Epidermal melanocyte (primary cell): ENCODE data around the gene F10.
"Not testable (repeated sequence)": the region's sequence is repeated elsewhere in the genome, so short reads cannot be mapped to it uniquely, and the experiment has no call there.

Experiments used
- DNase-seq: peaks from one replicate; pipeline ENCODE4 v3.0.0; 2011; ENCODE audit warnings: low spot score; ENCODE audit not compliant: insufficient read length

Gene F10

DNA sequence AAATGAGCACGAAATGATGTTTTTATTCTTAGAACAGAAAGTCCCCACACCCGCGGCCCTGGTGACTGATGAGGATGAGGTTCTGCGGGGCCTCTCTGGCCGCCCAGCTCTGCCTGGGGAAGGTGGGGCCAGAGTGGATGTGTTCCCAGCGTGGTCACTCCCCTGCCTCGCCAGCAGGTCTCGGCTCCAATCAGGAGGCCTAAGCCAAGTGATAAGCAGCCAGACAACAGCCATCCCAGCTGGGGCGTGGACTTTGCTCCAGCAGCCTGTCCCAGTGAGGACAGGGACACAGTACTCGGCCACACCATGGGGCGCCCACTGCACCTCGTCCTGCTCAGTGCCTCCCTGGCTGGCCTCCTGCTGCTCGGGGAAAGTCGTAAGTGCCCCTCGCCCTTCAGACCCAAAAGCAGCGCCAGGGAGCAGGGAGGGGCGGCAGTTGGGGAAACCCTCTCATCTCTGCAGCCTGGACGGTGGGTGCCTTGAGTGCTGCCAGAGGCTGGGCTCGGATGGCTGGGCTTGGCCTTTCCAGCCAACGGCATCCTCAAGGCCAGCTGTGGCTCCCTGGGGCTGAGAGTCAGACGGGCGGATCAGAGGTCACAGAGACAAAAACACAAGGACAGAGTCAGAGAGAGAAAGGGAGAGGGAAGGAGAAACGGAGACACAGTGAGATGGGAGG lies at the start of gene F10:
TSS of gene F10 (plus strand) at position 250 of the 676 bp plus-strand sequence. CDS start at position 307, 57 bp downstream.
- DNase-seq: peak; percentile 65

DNA sequence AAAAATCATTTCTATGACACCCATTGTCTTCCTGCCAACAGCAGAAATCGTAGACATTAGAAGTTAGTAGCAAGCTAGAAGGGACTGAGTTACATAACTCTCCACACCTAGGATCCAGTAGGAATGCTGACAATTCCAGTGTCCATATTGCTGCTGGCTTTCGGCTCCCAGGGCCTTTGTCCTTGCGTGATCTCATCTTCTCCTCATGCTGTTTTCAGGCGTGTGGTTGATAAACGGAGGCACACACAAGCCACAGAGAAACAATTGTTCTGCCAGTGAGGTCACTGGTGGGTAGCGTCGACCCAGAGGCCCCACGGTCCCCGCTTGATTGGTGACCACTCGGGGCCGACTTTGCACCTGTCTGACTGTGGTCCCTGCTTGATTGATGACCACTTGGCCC lies 48.7 kb upstream of the F10 start:
- no peak for DNase-seq

DNA sequence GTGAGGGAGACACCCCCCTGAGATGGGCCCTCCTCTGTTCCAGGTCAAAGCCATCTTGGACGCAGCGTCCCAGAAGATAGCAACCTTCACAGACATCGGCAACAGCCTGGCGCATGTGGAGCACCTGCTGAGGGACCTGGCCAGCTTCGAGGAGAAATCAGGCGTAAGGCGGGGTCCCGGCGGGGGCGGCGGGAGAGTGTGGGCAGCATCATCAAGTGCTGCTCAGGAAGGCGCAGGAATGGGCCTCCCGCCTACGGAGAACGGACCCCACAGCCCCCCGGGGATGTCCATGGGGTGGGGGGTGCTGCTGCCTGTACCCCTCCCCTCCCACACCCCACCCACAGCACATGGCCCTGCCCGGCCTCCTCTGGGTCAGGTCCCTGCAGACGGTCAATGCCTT lies 48.2 kb upstream of the F10 start:
- DNase-seq: no peak

DNA sequence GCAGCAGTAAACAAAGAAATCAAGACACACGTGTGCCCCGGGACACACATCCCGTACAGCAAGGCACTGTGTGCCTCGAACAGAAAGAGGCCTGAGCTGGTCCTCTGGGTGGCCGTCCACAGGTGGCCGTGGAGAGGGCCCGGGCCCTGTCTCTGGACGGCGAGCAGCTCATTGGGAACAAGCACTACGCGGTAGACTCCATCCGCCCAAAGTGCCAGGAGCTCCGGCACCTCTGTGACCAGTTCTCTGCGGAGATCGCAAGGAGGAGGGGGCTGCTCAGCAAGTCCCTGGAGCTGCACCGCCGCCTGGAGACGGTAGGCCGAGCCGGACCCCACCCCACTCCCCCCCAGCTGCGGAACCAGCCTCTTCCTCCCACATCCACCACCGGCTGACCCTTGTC lies 47.7 kb upstream of the F10 start:
- no peak for DNase-seq

DNA sequence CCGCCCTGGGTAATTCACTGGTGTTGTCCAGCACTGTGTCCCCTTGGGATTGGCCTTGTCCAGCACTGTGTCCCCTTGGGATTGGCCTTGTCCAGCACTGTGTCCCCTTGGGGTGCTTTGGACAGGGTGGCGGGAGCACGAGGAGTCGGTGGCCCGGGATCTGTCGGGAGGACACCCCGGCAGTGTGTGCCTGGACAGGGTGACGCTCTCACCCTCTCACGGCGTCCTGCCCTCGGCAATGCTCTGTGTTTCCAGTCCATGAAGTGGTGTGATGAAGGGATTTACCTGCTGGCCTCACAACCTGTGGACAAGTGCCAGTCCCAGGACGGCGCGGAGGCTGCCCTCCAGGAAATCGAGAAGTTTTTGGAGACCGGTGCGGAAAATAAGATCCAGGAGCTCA lies 46.9 kb upstream of the F10 start:
- DNase-seq: no peak

DNA sequence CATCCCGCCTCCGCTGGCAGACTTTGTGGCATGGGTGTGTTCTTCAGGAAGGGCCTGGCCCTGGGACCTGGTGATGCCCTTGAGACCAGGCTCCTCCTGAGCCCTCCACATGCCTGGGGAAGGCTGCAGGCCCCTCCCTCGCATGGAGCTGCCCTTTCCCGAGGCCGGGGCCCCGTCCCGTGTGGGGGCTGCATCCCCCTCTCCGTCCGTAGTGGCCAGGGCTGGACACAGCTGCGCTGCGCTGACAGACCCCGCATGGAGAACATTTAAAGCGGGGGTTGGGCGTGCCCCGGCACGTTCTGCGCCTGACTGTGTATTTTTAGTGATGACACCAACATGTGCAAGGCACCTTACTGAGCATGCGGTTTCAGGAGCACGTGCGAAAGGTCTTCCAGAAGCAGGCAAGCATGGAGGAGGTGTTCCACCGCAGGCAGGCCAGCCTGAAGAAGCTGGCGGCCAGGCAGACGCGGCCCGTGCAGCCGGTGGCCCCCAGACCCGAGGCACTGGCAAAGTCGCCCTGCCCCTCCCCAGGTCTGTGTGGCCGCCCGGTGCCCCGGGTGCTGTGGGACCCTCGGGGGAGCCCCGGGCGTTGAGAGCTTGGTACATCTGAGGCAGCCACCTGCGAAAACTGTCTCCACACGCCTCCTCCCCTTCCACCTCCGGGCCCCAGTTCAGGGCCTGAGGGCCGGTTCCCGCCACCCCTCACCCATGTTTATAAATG lies 45.8 kb upstream of the F10 start:
- no peak for DNase-seq

DNA sequence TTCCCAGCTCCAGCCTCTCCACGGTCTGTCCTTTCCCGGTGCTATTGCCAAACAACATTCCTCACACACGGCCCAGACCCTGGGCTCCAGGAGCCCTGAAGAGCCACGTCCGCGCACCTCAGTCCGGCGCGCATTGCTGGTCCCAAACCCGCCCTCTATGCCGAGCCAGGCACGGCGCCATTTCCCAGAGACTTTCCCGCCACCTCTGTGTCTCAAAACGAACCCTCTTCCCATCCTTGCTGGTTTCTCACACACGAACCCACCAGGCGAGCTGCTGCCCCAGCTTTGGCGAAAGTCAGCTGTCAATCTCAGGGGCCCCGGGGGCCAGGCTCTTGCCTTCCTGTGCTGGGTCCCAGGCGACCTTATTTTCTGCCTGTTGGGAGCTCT lies 45.0 kb upstream of the F10 start:
- DNase-seq: no peak

DNA sequence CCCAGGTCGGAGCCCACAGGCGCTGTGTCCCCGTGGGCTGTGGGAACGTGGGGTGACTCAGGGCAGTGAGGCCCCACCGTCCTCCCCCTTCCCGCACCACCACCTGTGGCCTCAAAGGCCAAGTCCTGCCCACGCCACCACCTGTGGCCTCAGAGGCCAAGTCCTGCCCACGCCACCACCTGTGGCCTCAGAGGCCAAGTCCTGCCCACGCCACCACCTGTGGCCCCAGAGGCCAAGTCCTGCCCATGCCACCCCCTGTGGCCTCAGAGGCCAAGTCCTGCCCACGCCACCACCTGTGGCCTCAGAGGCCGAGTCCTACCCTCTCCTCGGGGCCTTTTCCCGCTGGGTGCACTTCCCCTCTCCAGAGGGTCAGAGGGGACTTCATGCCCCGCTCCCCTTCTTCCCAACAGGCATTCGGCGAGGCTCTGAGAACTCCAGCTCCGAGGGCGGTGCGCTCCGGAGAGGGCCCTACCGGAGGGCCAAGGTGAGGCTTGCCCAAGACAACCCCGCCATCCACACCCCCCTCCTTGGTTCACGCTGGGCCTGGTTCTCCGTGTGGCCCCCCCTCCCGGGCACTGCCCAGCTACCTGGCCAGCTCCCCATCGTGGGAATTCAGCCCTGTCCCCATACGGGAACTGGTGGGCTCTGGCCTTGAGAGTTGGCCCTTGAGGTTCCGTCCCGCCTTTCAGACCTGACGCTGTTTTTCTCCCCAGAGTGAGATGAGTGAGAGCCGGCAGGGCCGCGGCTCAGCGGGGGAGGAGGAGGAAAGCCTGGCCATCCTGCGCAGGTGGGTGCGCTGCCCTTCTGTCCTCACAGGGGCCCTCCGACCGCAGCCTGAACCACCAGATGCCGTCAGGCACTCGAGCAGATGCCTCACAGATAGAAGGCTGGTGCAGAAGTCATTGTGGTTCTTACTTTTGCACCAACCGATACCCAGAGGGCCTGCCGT lies 44.4 kb upstream of the F10 start:
- no peak for DNase-seq

DNA sequence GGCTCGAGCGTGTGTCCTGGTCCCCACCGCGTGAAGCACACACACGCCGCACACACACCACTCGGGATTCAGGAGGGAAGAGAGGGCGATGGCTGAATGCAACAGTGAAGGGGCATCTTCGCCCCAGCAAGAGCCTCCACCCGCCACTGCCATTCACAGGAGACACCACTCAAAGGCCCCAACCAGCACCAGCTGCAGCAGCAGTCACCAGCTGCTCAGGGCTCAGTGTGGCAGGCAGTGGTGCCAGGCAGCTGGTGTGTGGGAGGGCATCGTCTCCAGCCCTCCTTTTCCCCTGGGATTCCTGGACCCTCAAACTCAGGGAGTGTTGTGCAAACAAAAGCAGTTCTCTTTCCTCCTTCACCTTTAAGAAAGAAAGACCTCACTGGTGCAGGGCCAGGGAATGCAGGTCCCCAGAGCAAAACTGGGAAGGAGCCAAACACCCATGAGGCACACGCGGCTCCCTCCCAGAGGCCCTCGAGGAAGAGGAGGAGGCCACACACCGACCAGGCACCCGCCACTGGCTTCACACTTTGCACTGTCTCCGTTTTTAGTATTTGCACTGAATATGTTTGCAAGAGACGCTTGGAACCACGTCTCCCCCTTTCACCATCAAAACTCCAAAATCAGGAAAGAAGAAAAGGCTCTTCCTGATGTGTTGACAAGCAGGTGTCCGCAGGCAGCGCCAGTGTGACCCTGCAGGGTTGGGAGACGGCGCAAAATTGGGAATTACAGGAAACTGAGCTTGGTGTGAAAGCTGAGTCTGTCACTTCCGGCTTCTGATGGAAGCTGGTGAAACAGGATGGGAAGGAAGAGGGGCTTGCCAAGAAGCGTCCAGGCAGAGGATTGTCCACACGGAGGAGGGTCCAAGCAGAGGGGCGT lies 43.5 kb upstream of the F10 start:
- no peak for DNase-seq

DNA sequence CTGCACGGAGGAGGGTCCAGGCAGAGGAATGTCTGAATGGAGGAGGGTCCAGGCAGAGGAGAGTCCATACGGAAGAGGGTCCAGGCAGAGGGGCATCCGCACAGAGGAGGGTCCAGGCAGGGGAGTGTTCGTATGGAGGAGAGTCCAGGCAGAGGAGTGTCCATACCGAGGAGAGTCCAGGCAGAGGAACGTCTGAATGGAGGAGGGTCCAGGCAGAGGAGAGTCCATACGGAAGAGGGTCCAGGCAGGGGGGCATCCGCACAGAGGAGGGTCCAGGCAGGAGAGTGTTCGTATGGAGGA lies 42.9 kb upstream of the F10 start:
- not testable (repeated sequence) for DNase-seq

DNA sequence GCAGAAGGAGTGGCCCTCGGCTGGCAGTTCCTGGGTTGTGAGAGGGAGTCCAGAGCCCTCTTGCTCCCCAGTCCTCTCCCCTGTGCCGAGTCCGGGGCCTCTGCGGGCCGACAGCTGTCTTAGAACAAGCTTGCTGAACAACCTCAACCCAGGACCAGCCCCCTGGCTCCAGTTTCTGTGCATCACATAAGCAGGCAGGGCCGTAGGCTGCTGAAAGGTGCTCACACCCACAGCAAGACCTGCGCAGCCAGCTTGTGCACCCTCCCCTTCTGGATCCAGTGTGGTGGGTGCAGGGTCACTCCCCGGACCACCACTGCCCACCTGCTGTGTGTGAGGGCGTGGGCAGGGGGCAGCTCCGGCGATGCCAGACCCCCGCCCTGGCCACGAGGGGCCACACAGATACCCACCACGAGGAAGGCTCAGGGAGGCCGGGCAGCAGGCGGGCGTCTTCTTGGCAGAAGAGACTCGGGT lies 42.2 kb upstream of the F10 start:
- no peak for DNase-seq

DNA sequence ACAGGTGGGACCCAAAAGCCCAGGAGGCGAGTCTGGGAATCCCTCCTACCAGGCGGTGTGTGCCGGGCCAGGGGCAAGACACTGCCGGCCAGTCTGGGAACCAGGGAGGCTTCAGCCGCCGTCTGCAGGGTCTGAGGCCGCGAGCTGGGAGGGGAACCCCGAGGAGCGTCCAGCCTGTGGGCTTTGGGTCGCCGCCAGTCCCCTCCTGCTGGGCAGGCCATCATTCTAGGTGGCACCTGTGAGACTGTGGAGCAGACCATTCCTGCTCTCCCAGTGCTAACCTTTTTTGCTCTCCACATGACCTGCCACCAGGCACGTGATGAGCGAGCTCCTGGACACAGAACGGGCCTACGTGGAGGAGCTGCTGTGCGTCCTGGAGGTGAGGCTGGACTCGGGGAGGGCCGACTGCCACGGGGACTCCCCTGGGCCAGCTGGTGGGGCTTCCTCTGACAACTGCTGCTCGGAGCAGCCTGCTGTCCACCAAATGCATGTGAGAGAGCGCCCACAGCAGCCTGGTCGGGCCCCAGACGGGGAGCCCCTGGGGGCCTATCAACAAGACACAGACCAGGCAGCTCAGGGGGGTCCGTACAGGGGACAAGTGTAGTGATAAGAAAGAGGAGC lies 41.6 kb upstream of the F10 start:
- DNase-seq: no peak

DNA sequence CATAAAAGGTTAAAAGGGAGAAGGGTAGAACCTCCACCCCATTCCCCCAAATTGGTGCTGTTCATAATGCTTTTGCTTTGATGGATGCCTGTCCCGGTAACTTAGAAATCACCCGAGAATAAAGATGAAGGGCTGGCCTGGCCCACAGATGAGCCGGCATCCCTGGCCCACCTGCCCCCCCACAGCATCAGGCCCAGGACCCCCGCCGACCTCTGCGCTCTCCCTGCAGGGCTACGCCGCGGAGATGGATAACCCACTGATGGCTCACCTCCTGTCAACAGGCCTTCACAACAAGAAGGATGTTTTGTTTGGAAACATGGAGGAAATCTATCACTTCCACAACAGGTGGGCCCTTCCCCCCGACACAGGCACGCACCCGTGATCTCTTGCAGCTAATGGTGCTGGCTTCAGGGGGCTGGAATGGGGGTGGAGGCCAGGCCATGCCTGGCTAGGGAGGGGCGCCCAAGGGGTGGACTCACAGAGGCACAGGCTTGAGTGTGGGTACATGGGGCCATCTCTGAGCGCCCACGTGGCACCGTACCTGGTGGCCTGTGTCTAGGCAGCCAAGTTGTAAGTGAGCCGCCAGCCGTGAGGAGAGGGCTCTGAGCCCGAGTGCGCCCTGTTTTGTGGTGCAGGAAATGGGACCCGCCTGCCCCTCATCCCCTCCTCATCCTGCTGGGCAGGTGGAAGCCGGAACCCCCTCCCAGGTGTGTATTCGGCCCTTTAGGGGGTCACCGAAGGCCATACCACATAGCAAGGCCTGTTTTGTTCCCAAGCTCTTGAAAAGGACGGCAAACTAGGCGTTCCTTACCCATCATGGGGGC lies 40.2 kb upstream of the F10 start:
- DNase-seq: no peak

DNA sequence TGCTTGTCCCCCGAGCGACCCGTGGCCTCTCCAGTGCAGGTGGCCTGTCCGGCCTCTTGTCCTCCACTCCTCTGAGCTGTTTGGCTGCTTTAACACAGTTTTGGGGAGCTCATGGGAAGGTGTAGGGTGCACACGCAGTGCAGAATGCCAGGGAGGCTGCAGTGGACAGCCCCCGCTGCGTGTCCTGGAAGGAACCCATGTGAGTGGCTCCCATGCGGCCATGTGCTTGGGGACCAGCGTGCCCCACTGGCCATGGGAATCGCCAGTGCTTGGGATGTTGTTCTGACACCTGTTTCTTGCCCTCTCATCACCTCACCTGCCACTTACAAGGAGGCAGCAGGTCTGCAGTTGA lies 39.6 kb upstream of the F10 start:
- DNase-seq: no peak

DNA sequence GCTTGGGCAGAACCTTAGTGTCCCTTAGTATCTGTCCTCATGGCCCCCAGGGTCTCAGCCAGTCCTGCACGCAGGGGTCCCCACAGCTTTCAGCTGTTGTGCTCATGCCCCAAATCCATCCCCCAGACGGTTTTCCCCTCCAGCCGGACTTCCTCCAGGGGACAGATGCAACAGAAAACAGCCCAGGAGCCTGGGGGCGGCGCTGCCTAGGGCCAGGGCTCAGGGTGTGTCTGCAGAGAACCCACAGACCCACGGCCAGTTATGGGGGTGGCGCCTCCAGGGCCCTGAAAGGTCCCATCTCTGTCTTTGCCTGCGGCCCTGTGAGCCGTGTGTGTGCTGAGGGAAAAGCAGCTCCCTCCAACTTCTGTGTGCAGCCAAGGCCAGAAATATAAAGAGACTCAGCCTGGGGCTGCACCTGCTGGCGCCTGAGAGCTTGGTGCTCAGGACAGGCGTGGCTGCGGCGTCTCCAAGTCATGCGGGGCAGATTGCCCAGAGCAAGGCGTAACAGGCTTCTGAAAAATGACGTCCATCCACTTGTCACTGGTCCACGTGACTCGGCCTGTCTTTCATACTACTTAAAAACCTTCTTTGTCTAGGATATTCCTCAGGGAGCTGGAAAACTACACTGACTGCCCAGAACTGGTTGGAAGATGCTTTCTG lies 39.1 kb upstream of the F10 start:
- DNase-seq: peak; percentile 57

DNA sequence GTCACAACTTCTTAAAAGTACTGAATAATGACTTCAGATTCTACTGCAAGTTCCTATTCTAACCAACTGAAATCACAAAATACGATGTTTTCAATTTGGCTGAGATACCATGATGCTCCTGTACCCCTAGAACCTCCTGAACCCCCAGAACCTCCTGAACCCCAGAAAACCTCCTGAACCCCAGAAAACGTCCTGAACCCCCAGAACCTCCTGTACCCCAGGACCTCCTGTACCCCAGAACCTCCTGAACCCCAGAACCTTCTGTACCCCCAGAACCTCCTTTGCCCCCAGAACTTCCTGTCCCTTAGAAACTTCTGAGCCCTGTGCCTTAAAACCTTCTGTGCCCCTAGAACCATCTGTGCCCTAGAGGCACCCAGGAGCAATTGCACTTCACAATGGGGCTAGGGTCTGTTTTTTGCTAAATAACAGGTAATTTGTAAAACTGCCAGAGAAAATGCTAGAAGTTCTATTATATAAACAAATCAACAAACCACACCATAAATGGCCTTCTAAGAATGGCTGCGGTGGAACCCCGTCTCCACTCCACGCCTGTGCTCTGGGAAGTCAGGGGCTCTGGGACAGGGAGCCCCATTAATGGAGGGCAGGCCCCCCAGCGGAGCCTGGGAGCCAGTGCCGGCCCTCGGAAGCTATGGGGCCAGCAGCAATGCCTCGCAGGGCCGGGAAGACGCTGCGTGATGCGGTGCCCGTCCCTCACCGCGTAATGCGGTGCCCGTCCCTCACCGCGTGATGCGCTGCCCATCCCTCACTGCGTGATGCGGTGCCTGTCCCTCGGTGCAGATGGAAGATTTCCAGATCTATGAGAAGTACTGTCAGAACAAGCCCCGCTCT lies 38.3 kb upstream of the F10 start:
- DNase-seq: no peak

DNA sequence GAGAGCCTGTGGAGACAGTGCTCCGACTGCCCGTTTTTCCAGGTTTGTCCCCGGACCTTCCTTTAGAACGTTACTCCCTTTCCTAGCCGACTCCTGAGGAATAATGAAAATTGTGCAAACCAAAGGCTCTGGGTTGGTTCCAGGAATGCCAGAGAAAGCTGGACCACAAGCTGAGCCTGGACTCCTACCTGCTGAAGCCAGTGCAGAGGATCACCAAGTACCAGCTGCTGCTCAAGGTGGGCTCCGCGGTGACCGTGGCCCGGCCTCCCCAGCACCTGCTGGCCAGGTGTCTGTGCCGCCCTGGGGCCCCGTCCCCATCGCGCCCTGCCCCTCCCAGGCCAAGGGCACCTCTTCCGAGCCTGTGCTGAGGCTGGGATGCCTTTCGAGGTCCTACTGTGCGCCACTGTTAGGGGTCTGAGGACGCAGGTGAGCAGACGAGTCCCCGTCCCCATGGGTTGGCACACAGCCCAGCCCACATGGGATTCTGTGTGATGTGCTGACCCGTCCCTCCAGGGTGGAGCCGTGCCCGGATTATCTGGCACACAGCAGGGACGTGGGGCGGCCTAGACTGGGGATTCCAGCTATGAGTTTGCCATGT lies 37.6 kb upstream of the F10 start:
- no peak for DNase-seq
